Kidney tubule cell (primary cell): ENCODE measurements around the gene CCNQ.
A peak's percentile ranks its signal among the peaks of the same experiment; 100 is the strongest.

Experiments used
- DNase-seq: peaks from one replicate; pipeline ENCODE4 v3.0.0-alpha.2; 2018; ENCODE audit warnings: low spot score

The CCNQ gene

GRCh38 chrX:153637121-153638040 is 38.4 kb upstream of the CCNQ start:
- DNase-seq, result no peak

GRCh38 chrX:153636716-153637115 is 37.8 kb upstream of the CCNQ start:
- DNase-seq, result no peak

- DNase-seq, result peak; percentile 69
Measured at GRCh38 chrX:153635788-153636668, 37.1 kb upstream of the CCNQ start.

- DNase-seq, result no peak
Measured at GRCh38 chrX:153635388-153635787, 36.4 kb upstream of the CCNQ start.

GRCh38 chrX:153634832-153635231 is 35.9 kb upstream of the CCNQ start:
- no peak for DNase-seq

- no peak for DNase-seq
Measured at GRCh38 chrX:153634236-153634635, 35.3 kb upstream of the CCNQ start.

- DNase-seq, result no peak
Measured at GRCh38 chrX:153633607-153634180, 34.8 kb upstream of the CCNQ start.

GRCh38 chrX:153633048-153633447 is 34.1 kb upstream of the CCNQ start:
- DNase-seq, result no peak

- DNase-seq, result no peak
Measured at GRCh38 chrX:153632595-153632946, 33.6 kb upstream of the CCNQ start.

- DNase-seq, result no peak
Measured at GRCh38 chrX:153631907-153632594, 33.1 kb upstream of the CCNQ start.

- no peak for DNase-seq
Measured at GRCh38 chrX:153631346-153631745, 32.4 kb upstream of the CCNQ start.

GRCh38 chrX:153628665-153629064 is 29.7 kb upstream of the CCNQ start:
- DNase-seq, result no peak

- no peak for DNase-seq
Measured at GRCh38 chrX:153628129-153628528, 29.2 kb upstream of the CCNQ start.

- no peak for DNase-seq
Measured at GRCh38 chrX:153627675-153628111, 28.8 kb upstream of the CCNQ start.

GRCh38 chrX:153626863-153627674 is 28.1 kb upstream of the CCNQ start:
- no peak for DNase-seq

- DNase-seq, result no peak
Measured at GRCh38 chrX:153626025-153626633, 27.2 kb upstream of the CCNQ start.

- DNase-seq, result no peak
Measured at GRCh38 chrX:153625271-153626024, 26.5 kb upstream of the CCNQ start.

- no peak for DNase-seq
Measured at GRCh38 chrX:153624196-153625091, 25.5 kb upstream of the CCNQ start.
